ENCODE measurements around the gene HLA-DPA1.

DNA sequence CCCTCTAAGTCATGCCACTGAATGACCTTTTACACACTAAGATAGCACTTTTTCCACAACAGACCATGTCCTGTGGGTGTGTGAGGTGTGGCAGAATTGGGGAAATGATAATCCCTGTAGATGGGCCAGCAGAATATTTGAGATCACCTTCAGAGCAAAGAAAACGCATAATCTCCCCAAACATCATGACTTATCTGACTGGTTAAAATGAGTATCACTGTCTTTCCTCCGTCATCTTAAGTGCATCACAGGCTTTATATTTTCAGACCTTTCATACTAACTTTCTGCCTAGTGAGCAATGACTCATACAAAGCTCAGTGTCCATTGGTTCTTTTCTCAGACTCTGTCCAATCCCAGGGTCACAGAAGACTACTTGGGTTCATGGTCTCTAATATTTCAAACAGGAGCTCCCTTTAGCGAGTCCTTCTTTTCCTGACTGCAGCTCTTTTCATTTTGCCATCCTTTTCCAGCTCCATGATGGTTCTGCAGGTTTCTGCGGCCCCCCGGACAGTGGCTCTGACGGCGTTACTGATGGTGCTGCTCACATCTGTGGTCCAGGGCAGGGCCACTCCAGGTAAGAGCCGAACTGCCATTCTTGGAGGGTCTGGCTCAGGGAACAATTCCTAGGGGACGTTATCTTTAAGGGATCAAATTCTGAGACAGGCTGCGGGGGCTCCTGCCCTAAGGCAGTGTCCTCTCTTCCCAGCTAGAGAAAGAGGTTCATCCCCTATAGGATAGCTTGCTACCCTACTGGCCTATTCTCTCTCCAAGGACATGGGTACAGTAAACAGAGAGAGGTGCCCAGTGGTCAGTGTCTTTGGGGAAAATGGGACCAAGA, 2.3 kb upstream of the HLA-DPA1 start, which contains the start of gene HLA-DPB1:
- TF ChIP-seq EZH2 (IDR thresholded peaks at IDR 0.05) (no peak), POLR2AphosphoS5 (IDR thresholded peaks at IDR 0.05; ENCODE audit: borderline replicate concordance, low read depth, low read length) (no peak)
